ENCODE measurements around the gene DOCK8. TPM values are rescaled to one million over a fixed set of nuclear protein-coding genes. Genes with fewer than 3 reads are reported as not detected.

DOCK8 gene
- total RNA-seq, 1 experiment from 2014 or later, result 1.4 TPM

GRCh38 chr9:295576-295975, 80.9 kb downstream of the DOCK8 start:
- peaks cover 0 to 3% of the 10 kb centered on the region in 2 experiments; a peak in 1 of 4 replicates for H3K4me1 Mint-ChIP-seq
- no peak overlapping the region for H2AK5ac ChIP-seq (ENCODE audit: insufficient read length, low read length)
- TF ChIP-seq, protein P1, sequence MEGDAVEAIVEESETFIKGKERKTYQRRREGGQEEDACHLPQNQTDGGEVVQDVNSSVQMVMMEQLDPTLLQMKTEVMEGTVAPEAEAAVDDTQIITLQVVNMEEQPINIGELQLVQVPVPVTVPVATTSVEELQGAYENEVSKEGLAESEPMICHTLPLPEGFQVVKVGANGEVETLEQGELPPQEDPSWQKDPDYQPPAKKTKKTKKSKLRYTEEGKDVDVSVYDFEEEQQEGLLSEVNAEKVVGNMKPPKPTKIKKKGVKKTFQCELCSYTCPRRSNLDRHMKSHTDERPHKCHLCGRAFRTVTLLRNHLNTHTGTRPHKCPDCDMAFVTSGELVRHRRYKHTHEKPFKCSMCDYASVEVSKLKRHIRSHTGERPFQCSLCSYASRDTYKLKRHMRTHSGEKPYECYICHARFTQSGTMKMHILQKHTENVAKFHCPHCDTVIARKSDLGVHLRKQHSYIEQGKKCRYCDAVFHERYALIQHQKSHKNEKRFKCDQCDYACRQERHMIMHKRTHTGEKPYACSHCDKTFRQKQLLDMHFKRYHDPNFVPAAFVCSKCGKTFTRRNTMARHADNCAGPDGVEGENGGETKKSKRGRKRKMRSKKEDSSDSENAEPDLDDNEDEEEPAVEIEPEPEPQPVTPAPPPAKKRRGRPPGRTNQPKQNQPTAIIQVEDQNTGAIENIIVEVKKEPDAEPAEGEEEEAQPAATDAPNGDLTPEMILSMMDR (conservative IDR thresholded peaks at IDR 0.05), result no peak

More at GRCh38 chr9:295576-295975, 80.9 kb downstream of the DOCK8 start:
- no peak overlapping the region for H3K18ac ChIP-seq (ENCODE audit: insufficient read length, low read depth, low read length)
- Mint-ChIP-seq H3K27ac (no peak overlapping the region), H3K9me3 (no peaks in the 10 kb centered on the region; a peak in 1 of 5 replicates), H3K4me3 (no peak overlapping the region), H3K36me3 (ENCODE audit: insufficient read depth in 1 of 3, low read depth in 3 of 3) (no peaks in the 10 kb centered on the region), H3K27me3 (ENCODE audit: low read depth) (no peaks in the 10 kb centered on the region)
- no peak overlapping the region for H2BK5ac ChIP-seq (ENCODE audit: insufficient read length, low read length)
- H3K23ac ChIP-seq (ENCODE audit: insufficient read length, low read depth, low read length), result no peak overlapping the region
- no peak overlapping the region for H2BK20ac ChIP-seq (ENCODE audit: low read depth, low read length, poor library complexity, severe bottlenecking)
- no peak overlapping the region for H2BK15ac ChIP-seq (ENCODE audit: low read depth, low read length)
- H3K9ac ChIP-seq (ENCODE audit: extremely low read depth, insufficient read length, low read length), result no peak overlapping the region
- H3K9me3 ChIP-seq (ENCODE audit: control insufficient read depth, low read depth, low read length), result no peaks in the 10 kb centered on the region
- no peaks in the 10 kb centered on the region for H3K27me3 ChIP-seq (ENCODE audit: insufficient read depth, low read length)
- H3K23me2 ChIP-seq (ENCODE audit: insufficient read length, low read depth, low read length, poor library complexity, severe bottlenecking), result no peaks in the 10 kb centered on the region
- no peaks in the 10 kb centered on the region for H3K79me1 ChIP-seq (ENCODE audit: insufficient read depth, low read depth, low read length, poor library complexity, severe bottlenecking)
- no peak overlapping the region for H4K5ac ChIP-seq (ENCODE audit: insufficient read length, low read depth, low read length)
- no peaks in the 10 kb centered on the region for H3K79me2 ChIP-seq (ENCODE audit: insufficient read depth, low read length)
- no peak overlapping the region for H2AFZ ChIP-seq (ENCODE audit: low read length)
- H2BK12ac ChIP-seq (ENCODE audit: insufficient read length, low read depth, low read length), result no peak overlapping the region
- no peak overlapping the region for H3K56ac ChIP-seq (ENCODE audit: insufficient read length, low read depth, low read length)
- no peaks in the 10 kb centered on the region for H4K20me1 ChIP-seq (ENCODE audit: control insufficient read depth, insufficient read depth, insufficient read length)
- no peaks in the 10 kb centered on the region for H3K4me1 ChIP-seq (ENCODE audit: insufficient read depth, low read length)
- no peak for DNase-seq
- no peak overlapping the region for H3K14ac ChIP-seq (ENCODE audit: insufficient read depth, low read length)
- H3T11ph ChIP-seq (ENCODE audit: low read length), result no peak overlapping the region
- H2BK120ac ChIP-seq (ENCODE audit: low read depth, low read length, poor library complexity, severe bottlenecking), result no peak overlapping the region
- no peak overlapping the region for H3K4me2 ChIP-seq (ENCODE audit: insufficient read depth, insufficient read length, low read length)
- no peak overlapping the region for H3K27ac ChIP-seq (ENCODE audit: insufficient read length, low read depth, low read length)
- H4K8ac ChIP-seq (replicated peaks; ENCODE audit: insufficient read length, low read depth, low read length), result no peak overlapping the region
- no peak overlapping the region for H3K4ac ChIP-seq (ENCODE audit: low read depth, low read length)
- no peak overlapping the region for H4K91ac ChIP-seq (ENCODE audit: insufficient read length, low read depth, low read length)
